ENCODE measurements around the gene NEO1.

The NEO1 gene

DNA sequence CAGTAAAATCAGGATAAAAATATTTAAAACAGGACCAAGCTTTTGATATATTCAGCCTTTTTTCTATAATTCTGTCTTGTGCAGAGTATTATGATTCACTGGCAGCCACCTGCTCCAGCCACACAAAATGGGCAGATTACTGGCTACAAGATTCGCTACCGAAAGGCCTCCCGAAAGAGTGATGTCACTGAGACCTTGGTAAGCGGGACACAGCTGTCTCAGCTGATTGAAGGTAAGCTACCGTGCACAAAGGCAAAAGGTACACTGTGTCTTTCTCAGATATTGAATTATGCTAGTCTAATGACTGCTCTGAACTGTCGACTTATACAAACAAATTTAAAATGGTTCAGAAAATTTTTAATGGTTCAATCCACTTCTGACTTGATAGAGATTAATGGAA lies 202.3 kb downstream of the NEO1 start:
- DNase-seq (ENCODE audit: extremely low read depth, low read depth), result no peak
- no peak for TF ChIP-seq CTCF (IDR thresholded peaks at IDR 0.05; ENCODE audit: low read depth, low read length)

- DNase-seq (ENCODE audit: extremely low read depth, low read depth), result no peak
- TF ChIP-seq CTCF (IDR thresholded peaks at IDR 0.05; ENCODE audit: low read depth, low read length), result no peak
Measured at GRCh38 chr15:73258271-73259108, 206.2 kb downstream of the NEO1 start.

- DNase-seq (ENCODE audit: extremely low read depth, low read depth), result no peak
- TF ChIP-seq CTCF (IDR thresholded peaks at IDR 0.05; ENCODE audit: low read depth, low read length), result no peak
Measured at GRCh38 chr15:73264881-73265280, 212.6 kb downstream of the NEO1 start.

DNA sequence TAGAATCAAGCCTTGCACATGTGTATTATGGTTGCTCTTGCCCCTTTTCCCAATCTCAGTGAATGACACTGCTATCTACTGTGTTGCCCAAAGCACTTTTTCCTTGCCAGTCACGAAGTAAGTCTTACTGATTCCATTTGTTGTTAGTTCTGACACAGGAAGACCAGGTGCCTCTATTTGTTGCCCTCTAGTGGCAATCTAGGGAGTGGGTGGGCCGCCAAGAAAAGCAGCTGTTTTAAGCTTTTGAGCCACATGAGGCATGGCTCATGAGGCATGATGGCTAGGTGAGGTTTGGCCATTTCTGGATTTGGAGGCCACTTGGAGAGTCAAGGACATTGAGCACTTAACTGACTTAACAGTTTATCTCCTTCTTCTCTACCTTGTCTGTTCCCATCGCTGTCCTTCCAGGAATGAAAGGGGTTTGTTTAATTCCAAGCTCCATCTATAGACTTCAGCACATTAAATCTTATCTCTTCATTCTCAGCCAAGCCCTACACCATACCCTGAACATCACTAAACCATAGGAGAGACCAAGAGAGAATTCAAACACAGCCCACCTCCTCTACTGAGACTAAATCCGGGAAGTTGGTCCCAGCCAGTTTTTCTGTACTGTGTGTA lies 213.4 kb downstream of the NEO1 start:
- TF ChIP-seq CTCF (IDR thresholded peaks at IDR 0.05; ENCODE audit: low read depth, low read length), result peak; percentile 55
- no peak for DNase-seq (ENCODE audit: extremely low read depth, low read depth)

GRCh38 chr15:73268457-73268856 lies 216.2 kb downstream of the NEO1 start:
- TF ChIP-seq CTCF (IDR thresholded peaks at IDR 0.05; ENCODE audit: low read depth, low read length), result no peak
- DNase-seq (ENCODE audit: extremely low read depth, low read depth), result no peak

DNA sequence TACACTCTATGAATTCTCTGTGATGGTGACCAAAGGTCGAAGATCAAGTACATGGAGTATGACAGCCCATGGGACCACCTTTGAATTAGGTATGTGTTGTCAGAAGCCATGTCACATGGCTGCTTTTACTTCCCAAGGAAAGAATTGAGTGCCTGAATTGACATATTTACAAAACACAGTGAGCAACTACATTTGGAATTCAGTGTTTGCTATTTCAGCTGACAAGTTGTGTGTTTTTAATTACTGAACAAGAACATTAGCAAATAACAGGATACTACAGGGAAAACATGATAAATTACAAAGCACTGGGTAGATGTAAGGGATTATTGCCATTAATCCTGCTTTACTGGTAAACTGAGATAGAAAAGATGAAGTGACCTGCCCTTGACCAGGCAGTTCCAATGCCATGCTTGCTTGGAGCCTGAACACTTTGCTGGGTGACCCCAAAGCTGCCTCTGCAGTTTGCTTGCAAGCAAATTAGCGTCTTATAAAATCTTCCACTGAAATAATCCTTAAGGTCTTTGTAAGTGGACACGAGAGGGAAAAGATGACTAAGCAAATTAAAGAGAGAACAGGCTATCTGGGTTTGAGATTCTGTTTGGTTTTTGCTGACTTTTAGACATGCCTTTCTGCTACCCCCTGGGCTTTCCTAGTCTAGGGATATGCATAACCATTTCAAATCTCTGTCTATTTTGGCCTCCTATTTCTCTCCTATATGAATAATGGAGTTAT lies 218.3 kb downstream of the NEO1 start:
- no peak for DNase-seq (ENCODE audit: extremely low read depth, low read depth)
- TF ChIP-seq CTCF (IDR thresholded peaks at IDR 0.05; ENCODE audit: low read depth, low read length), result no peak
